Measurements from ENCODE around the gene AKAP10.
"Not testable (repeated sequence)": the region's sequence is repeated elsewhere in the genome, so short reads cannot be mapped to it uniquely, and the experiment has no call there.

AKAP10 gene

GRCh38 chr17:19978805-19979211 lies 1.2 kb upstream of the AKAP10 start:
- no peak for DNase-seq

GRCh38 chr17:19978209-19978802 lies 678 bp upstream of the AKAP10 start:
- DNase-seq: peak; percentile 12

GRCh38 chr17:19975601-19976000 lies 2.0 kb downstream of the AKAP10 start:
- DNase-seq: no peak

GRCh38 chr17:19973156-19973555 lies 4.5 kb downstream of the AKAP10 start:
- DNase-seq: no peak

GRCh38 chr17:19962954-19963353 lies 14.7 kb downstream of the AKAP10 start:
- DNase-seq: not testable (repeated sequence)

- no peak for DNase-seq
Observed at GRCh38 chr17:19958023-19958422, 19.6 kb downstream of the AKAP10 start.

- DNase-seq: no peak
Observed at GRCh38 chr17:19955099-19955498, 22.5 kb downstream of the AKAP10 start.

GRCh38 chr17:19951411-19951810 lies 26.2 kb downstream of the AKAP10 start:
- not testable (repeated sequence) for DNase-seq

GRCh38 chr17:19950624-19951195 lies 26.9 kb downstream of the AKAP10 start:
- not testable (repeated sequence) for DNase-seq

- DNase-seq: no peak
Observed at GRCh38 chr17:19948116-19948943, 29.3 kb downstream of the AKAP10 start.

- no peak for DNase-seq
Observed at GRCh38 chr17:19946921-19947320, 30.7 kb downstream of the AKAP10 start.

- DNase-seq: no peak
Observed at GRCh38 chr17:19945009-19945626, 32.5 kb downstream of the AKAP10 start.

GRCh38 chr17:19943599-19943998 lies 34.0 kb downstream of the AKAP10 start:
- DNase-seq: no peak

- DNase-seq: no peak
Observed at GRCh38 chr17:19943026-19943425, 34.6 kb downstream of the AKAP10 start.

- DNase-seq: no peak
Observed at GRCh38 chr17:19940722-19941464, 36.7 kb downstream of the AKAP10 start.

GRCh38 chr17:19939993-19940721 lies 37.5 kb downstream of the AKAP10 start:
- no peak for DNase-seq

GRCh38 chr17:19938736-19939135 lies 38.9 kb downstream of the AKAP10 start:
- no peak for DNase-seq

- no peak for DNase-seq
Observed at GRCh38 chr17:19937522-19937921, 40.1 kb downstream of the AKAP10 start.

- no peak for DNase-seq
Observed at GRCh38 chr17:19935169-19935568, 42.5 kb downstream of the AKAP10 start.

- no peak for DNase-seq
Observed at GRCh38 chr17:19933628-19934027, 44.0 kb downstream of the AKAP10 start.

- DNase-seq: no peak
Observed at GRCh38 chr17:19933221-19933620, 44.4 kb downstream of the AKAP10 start.

GRCh38 chr17:19928299-19928698 lies 49.3 kb downstream of the AKAP10 start:
- DNase-seq: no peak
